CD8-positive, alpha-beta memory T cell (primary cell): ENCODE measurements around the gene RNASE9. TPM values are rescaled to one million over a fixed set of nuclear protein-coding genes. Genes with fewer than 3 reads are reported as not detected.
A peak's percentile ranks its signal among the peaks of the same experiment; 100 is the strongest.
"Not testable (repeated sequence)": the region's sequence is repeated elsewhere in the genome, so short reads cannot be mapped to it uniquely, and the experiment has no call there.

Experiments used
- CTCF ChIA-PET: fragments of 350-600 bp; sonication (Branson Sonifier 250); formaldehyde crosslinking; loops from one replicate; lab custom pipeline; 2021; ENCODE audit warnings: antibody characterized with exemption; lab: Charles Lee
- POLR2A ChIA-PET: fragments of 350-600 bp; sonication (Branson Sonifier 250); formaldehyde crosslinking; loops from one replicate; lab custom pipeline; 2021; ENCODE audit warnings: antibody characterized with exemption; lab: Charles Lee
- DNase-seq, 5 donors: peaks; one replicate each; pipeline versions ENCODE4 v3.0.0 to v3.0.0-alpha.2; 2020 to 2022; ENCODE audit warnings: mixed read lengths in 1 of 5
- H3K27ac ChIP-seq: one replicate; pipeline ENCODE4 v1.7.0; 2013; ENCODE audit warnings: low read depth, mild to moderate bottlenecking, low read length, moderate library complexity
- H3K27me3 ChIP-seq: 2 replicates; pipeline ENCODE4 v1.7.0; 2013; ENCODE audit warnings: low read length, mild to moderate bottlenecking; ENCODE audit not compliant: insufficient read depth, poor library complexity, severe bottlenecking
- H3K36me3 ChIP-seq: 2 replicates; pipeline ENCODE4 v1.7.0; 2013; ENCODE audit warnings: mild to moderate bottlenecking, low read length, moderate library complexity; ENCODE audit not compliant: insufficient read depth
- H3K4me1 ChIP-seq: 2 replicates; pipeline ENCODE4 v1.7.0; 2013; ENCODE audit warnings: mild to moderate bottlenecking, low read length, moderate library complexity; ENCODE audit not compliant: insufficient read depth
- H3K4me3 ChIP-seq: 2 replicates; pipeline ENCODE4 v1.7.0; 2013; ENCODE audit warnings: mild to moderate bottlenecking, low read length
- H3K9me3 ChIP-seq: 2 replicates; pipeline ENCODE4 v1.7.0; 2013; ENCODE audit warnings: mild to moderate bottlenecking, low read length
- H3K27ac Mint-ChIP-seq, 8 donors: one replicate each; pipeline ENCODE4 v1.8.0; 2020 to 2021; ENCODE audit warnings: mixed read lengths in 8 of 8, mild to moderate bottlenecking in 6 of 8, inconsistent platforms in 3 of 8, moderate library complexity in 3 of 8
- H3K27me3 Mint-ChIP-seq, 2 donors: one replicate each; pipeline ENCODE4 v1.8.0; 2020 to 2021; ENCODE audit warnings: mixed read lengths in 2 of 2, mild to moderate bottlenecking in 1 of 2, moderate library complexity in 1 of 2
- H3K36me3 Mint-ChIP-seq, 3 donors: one replicate each; pipeline ENCODE4 v1.8.0; 2020 to 2021; ENCODE audit warnings: mixed read lengths in 3 of 3, inconsistent platforms in 1 of 3, mild to moderate bottlenecking in 1 of 3
- H3K4me1 Mint-ChIP-seq, 3 donors: one replicate each; pipeline ENCODE4 v1.8.0; 2020 to 2021; ENCODE audit warnings: mixed read lengths in 3 of 3, inconsistent platforms in 1 of 3, mild to moderate bottlenecking in 1 of 3
- H3K4me3 Mint-ChIP-seq, 7 donors: one replicate each; pipeline ENCODE4 v1.8.0; 2020 to 2021; ENCODE audit warnings: mixed read lengths in 7 of 7, mild to moderate bottlenecking in 6 of 7, moderate library complexity in 4 of 7, inconsistent platforms in 2 of 7
- H3K9me3 Mint-ChIP-seq, 5 donors: one replicate each; pipeline ENCODE4 v1.8.0; 2020 to 2022; ENCODE audit warnings: mixed read lengths in 5 of 5, mild to moderate bottlenecking in 3 of 5, moderate library complexity in 2 of 5, inconsistent platforms in 1 of 5
- polyA plus RNA-seq: library from polyadenylated mRNA; unstranded; fragments of 300-500 nt; fragmentation: Illumina TruSeq; gene quantifications from one replicate; pipeline ENCODE4 v1.2.3, GENCODE V29; 2021
- total RNA-seq, 2 experiments: library from RNA; stranded (reverse); gene quantifications; one replicate each; pipeline ENCODE4 v1.2.3, GENCODE V29; 2021

The RNASE9 gene
- total and polyA plus RNA-seq, 3 experiments from 2014 or later = not detected

DNA sequence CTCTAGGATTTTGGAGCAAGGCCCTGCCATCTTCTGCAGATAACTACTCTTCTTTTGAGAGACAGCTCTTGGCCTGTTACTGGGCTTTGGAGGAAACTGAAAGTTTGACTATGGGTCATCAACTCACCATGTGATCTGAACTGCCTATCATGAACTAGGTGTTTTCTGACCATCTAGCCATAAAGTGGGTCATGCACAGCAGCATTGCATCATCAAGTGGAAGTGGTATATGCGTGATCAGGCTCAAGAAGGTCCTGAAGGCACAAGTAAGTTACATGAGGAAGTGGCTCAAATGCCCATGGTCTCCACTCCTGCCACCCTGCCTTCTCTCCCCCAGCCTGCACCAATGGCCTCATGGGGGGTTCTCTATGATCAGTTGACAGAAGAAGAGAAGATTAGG is 9.9 kb upstream of the RNASE9 start:
- H3K36me3 ChIP-seq, H3K4me3 Mint-ChIP-seq, POLR2A ChIA-PET, H3K9me3 ChIP-seq, H3K27ac ChIP-seq, H3K27ac Mint-ChIP-seq, H3K4me1 ChIP-seq, CTCF ChIA-PET, DNase-seq, H3K27me3 ChIP-seq, H3K4me3 ChIP-seq: not testable (repeated sequence)
- peaks cover 3 to 13% (median 11%) of the 10 kb centered on the region in 3 donors for H3K4me1 Mint-ChIP-seq
- peaks cover 0 to 16% (median 9%) of the 10 kb centered on the region in 5 donors for H3K9me3 Mint-ChIP-seq
- peaks cover 0 to 23% (median 0%) of the 10 kb centered on the region in 3 donors for H3K36me3 Mint-ChIP-seq
- H3K27me3 Mint-ChIP-seq = peaks cover 8 to 11% of the 10 kb centered on the region in 2 donors

- peaks cover 0 to 16% (median 9%) of the 10 kb centered on the region in 5 donors for H3K9me3 Mint-ChIP-seq
- CTCF ChIA-PET, H3K4me3 Mint-ChIP-seq, H3K27me3 ChIP-seq, H3K4me3 ChIP-seq, H3K4me1 ChIP-seq, H3K27ac Mint-ChIP-seq, H3K27ac ChIP-seq, POLR2A ChIA-PET, H3K36me3 ChIP-seq, H3K9me3 ChIP-seq, DNase-seq: not testable (repeated sequence)
- H3K36me3 Mint-ChIP-seq = peaks cover 0 to 23% (median 0%) of the 10 kb centered on the region in 3 donors
- H3K27me3 Mint-ChIP-seq = peaks cover 8 to 11% of the 10 kb centered on the region in 2 donors
- peaks cover 3 to 13% (median 11%) of the 10 kb centered on the region in 3 donors for H3K4me1 Mint-ChIP-seq
These were observed 9.0 kb upstream of the RNASE9 start for GRCh38 chr14:20569865-20570264.

- no peaks in the 10 kb centered on the region for H3K4me1 ChIP-seq
- no peak overlapping the region for H3K27ac ChIP-seq
- H3K27me3 ChIP-seq = no peaks in the 10 kb centered on the region
- H3K9me3 ChIP-seq = peaks cover 5% of the 10 kb centered on the region
- DNase-seq = no peak
- no peaks in the 10 kb centered on the region for H3K36me3 ChIP-seq
- no peak overlapping the region for H3K27ac Mint-ChIP-seq
- peaks cover 3 to 13% (median 11%) of the 10 kb centered on the region in 3 donors for H3K4me1 Mint-ChIP-seq
- ChIA-PET CTCF (no interaction called here), POLR2A (no interaction called here)
- H3K27me3 Mint-ChIP-seq = peaks cover 8 to 11% of the 10 kb centered on the region in 2 donors
- peaks cover 0 to 23% (median 0%) of the 10 kb centered on the region in 3 donors for H3K36me3 Mint-ChIP-seq
- peaks cover 0 to 16% (median 9%) of the 10 kb centered on the region in 5 donors for H3K9me3 Mint-ChIP-seq
- H3K4me3 Mint-ChIP-seq = no peak overlapping the region
- no peak overlapping the region for H3K4me3 ChIP-seq
These were observed 8.2 kb upstream of the RNASE9 start for GRCh38 chr14:20569066-20569465.

DNA sequence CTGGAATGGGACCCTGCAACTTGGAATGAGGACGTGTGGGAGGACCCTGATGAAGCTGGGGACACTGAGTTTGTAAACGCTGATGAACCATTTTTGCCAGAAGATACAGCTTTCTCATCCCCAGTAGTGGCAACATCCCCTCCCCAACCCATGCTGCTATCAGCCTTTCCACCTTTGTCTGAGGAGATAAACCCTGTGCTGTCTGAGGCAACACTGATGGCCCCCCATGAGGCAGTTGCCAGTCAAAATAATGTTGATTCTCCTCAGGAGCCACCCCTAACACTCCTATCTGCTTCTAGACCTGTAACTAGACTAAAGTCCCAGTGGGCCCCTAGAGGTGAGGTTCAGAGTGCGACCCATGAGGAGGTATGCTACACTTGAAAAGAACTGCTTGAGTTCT is 7.5 kb upstream of the RNASE9 start:
- Histone ChIP-seq H3K9me3 (peaks cover 5% of the 10 kb centered on the region), H3K27me3 (no peaks in the 10 kb centered on the region), H3K27ac (no peak overlapping the region), H3K36me3 (no peaks in the 10 kb centered on the region), H3K4me3 (no peak overlapping the region), H3K4me1 (no peaks in the 10 kb centered on the region)
- no peak for DNase-seq
- Mint-ChIP-seq H3K27ac (no peak overlapping the region), H3K36me3 (peaks cover 0 to 23% (median 0%) of the 10 kb centered on the region in 3 donors), H3K4me3 (no peak overlapping the region), H3K27me3 (peaks cover 8 to 11% of the 10 kb centered on the region in 2 donors), H3K9me3 (peaks cover 0 to 16% (median 9%) of the 10 kb centered on the region in 5 donors), H3K4me1 (peaks cover 3 to 13% (median 11%) of the 10 kb centered on the region in 3 donors)
- CTCF ChIA-PET = no interaction called here
- POLR2A ChIA-PET = no interaction called here

DNA sequence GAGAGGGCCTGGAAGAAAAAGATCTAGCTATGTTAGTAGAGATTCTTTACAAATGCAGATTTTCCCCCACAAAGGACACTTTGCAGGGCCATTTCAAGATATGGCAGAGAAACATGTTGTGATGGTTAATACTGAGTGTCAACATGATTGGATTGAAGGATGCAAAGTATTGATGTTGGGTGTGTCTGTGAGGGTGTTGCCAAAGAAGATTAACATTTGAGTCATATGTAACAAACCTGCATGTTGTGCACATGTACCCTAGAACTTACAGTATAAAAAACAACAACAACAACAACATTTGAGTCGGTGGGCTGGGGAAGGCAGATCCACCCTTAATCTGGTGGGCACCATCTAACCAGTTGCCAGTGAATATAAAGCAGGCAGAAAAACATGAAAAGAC is 6.4 kb upstream of the RNASE9 start:
- peaks cover 0 to 23% (median 0%) of the 10 kb centered on the region in 3 donors for H3K36me3 Mint-ChIP-seq
- H3K27ac ChIP-seq, POLR2A ChIA-PET, H3K27me3 ChIP-seq, H3K4me3 Mint-ChIP-seq, H3K27me3 Mint-ChIP-seq, H3K4me3 ChIP-seq, H3K4me1 ChIP-seq, H3K9me3 ChIP-seq, DNase-seq, CTCF ChIA-PET, H3K27ac Mint-ChIP-seq, H3K36me3 ChIP-seq: not testable (repeated sequence)
- peaks cover 3 to 13% (median 11%) of the 10 kb centered on the region in 3 donors for H3K4me1 Mint-ChIP-seq
- H3K9me3 Mint-ChIP-seq = peaks cover 0 to 16% (median 9%) of the 10 kb centered on the region in 5 donors

DNA sequence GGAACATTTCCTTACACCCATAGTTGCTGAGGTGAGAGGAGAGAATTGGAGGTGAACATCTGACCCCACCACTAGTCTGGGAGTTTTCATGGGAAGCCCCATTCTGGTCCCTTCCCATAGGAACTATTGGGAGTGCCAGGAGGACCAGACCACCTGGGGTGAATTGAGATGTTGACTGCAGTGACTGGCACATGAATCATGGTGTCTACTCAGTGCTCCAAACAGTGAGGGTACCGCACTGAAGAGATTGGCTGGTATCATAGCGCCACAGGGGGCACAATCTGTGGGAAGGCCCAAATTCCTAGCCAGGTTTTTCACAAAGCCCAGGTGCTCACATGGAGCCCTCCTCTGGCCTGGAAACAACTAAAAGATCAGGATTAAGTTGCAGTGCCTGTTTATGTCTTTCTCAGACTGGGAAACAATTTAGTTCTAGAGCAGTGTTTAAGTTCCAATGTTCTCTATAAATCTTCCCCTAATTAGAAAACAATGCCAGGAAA is 3.7 kb upstream of the RNASE9 start:
- Histone ChIP-seq H3K27ac (no peak overlapping the region), H3K9me3 (peaks cover 5% of the 10 kb centered on the region), H3K4me3 (no peak overlapping the region), H3K36me3 (no peaks in the 10 kb centered on the region), H3K4me1 (no peaks in the 10 kb centered on the region), H3K27me3 (no peaks in the 10 kb centered on the region)
- Mint-ChIP-seq H3K4me3 (no peak overlapping the region), H3K9me3 (peaks cover 0 to 14% (median 9%) of the 10 kb centered on the region in 5 donors), H3K27ac (no peak overlapping the region), H3K36me3 (peaks cover 0 to 14% (median 0%) of the 10 kb centered on the region in 3 donors), H3K4me1 (peaks cover 3 to 13% (median 11%) of the 10 kb centered on the region in 3 donors), H3K27me3 (peaks cover 0 to 9% of the 10 kb centered on the region in 2 donors)
- CTCF ChIA-PET = no interaction called here
- no peak for DNase-seq
- POLR2A ChIA-PET = no interaction called here

DNA sequence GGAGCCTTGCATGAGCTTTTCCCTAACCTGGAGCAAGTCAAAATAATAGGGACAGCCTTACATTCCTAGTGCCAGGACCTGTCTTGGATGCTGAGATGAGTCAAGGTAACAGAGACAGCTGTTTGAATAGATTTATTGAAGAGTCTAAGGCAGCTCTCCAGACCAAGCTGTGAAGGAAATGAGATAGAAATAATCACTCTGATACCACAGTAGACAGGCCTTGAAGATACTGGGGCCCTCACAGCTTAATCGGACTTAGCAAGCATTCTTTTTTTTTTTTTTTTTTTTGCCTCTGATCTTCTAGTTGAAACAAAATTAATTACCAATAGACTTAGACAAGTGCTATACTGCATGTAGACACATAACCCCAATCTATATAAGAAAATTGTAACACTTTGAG is 3.1 kb upstream of the RNASE9 start:
- peaks cover 0 to 11% (median 9%) of the 10 kb centered on the region in 5 donors for H3K9me3 Mint-ChIP-seq
- ChIA-PET POLR2A (no interaction called here), CTCF (no interaction called here)
- H3K36me3 ChIP-seq = no peaks in the 10 kb centered on the region
- no peaks in the 10 kb centered on the region for H3K27me3 ChIP-seq
- peaks cover 3 to 13% (median 11%) of the 10 kb centered on the region in 3 donors for H3K4me1 Mint-ChIP-seq
- no peak overlapping the region for H3K4me3 ChIP-seq
- peak overlapping the region in 1 of 8 donors; percentile 2 for H3K27ac Mint-ChIP-seq
- H3K9me3 ChIP-seq = peaks cover 4% of the 10 kb centered on the region
- H3K4me1 ChIP-seq = no peaks in the 10 kb centered on the region
- H3K27ac ChIP-seq = no peak overlapping the region
- peaks cover 0 to 9% of the 10 kb centered on the region in 2 donors for H3K27me3 Mint-ChIP-seq
- H3K4me3 Mint-ChIP-seq = no peak overlapping the region
- H3K36me3 Mint-ChIP-seq = peaks cover 0 to 8% (median 0%) of the 10 kb centered on the region in 3 donors
- DNase-seq = no peak

DNA sequence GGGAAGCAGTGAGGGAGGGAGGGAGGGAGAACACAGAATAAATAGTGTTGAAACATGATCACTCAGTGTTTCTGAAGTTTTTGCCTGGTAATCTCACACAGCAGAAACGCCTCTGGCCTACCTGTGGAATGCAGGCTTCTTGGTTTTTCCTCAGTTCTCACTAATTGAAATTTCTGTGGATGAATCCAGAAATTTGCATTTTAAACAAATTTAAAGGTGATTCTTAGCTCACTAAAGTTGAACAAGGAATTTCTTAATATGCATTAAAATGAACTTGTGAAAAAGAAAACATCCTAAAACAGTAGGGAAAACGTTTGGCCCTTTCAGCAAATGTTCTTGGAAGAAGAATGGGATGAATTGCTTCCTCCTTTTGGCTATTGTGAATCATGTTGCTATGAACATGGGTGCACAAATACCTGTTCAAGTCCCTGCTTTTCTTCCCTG is 1.4 kb downstream of the RNASE9 start:
- Histone ChIP-seq H3K4me1 (no peaks in the 10 kb centered on the region), H3K9me3 (no peaks in the 10 kb centered on the region), H3K36me3 (no peaks in the 10 kb centered on the region), H3K27ac (no peak overlapping the region), H3K4me3 (no peak overlapping the region), H3K27me3 (no peaks in the 10 kb centered on the region)
- no peak for DNase-seq
- Mint-ChIP-seq H3K36me3 (no peaks in the 10 kb centered on the region), H3K9me3 (peaks cover 0 to 2% (median 0%) of the 10 kb centered on the region in 5 donors), H3K27ac (no peak overlapping the region), H3K4me1 (no peaks in the 10 kb centered on the region), H3K4me3 (no peak overlapping the region), H3K27me3 (peaks cover 2 to 16% of the 10 kb centered on the region in 2 donors)
- POLR2A ChIA-PET = no interaction called here
- CTCF ChIA-PET = no interaction called here
